GM13977 (cell line): Measurements from ENCODE around the gene NABP2.
A peak's percentile ranks its signal among the peaks of the same experiment; 100 is the strongest.

Source experiments
- DNase-seq: peaks from one replicate; pipeline ENCODE4 v3.0.0; 2012; ENCODE audit warnings: low spot score
- in situ Hi-C: fragments of 300-500 bp; cut with MboI; formaldehyde crosslinking; loops from one replicate; pipeline ENCODE4 v1.12.0; 2022; ENCODE audit warnings: low sequenced_read_pairs, low pct_unique_long_range_greater_than_20kb, mixed read lengths, inconsistent platforms; ENCODE audit not compliant: unreplicated experiment
- TF ChIP-seq, protein P1 (sequence below): IDR thresholded peaks from 2 replicates; pipeline ENCODE4 v1.5.1; 2012; ENCODE audit warnings: mild to moderate bottlenecking, control low read depth; ENCODE audit not compliant: insufficient read depth; ENCODE audit errors: extremely low read depth, missing control alignments

Gene NABP2

DNA sequence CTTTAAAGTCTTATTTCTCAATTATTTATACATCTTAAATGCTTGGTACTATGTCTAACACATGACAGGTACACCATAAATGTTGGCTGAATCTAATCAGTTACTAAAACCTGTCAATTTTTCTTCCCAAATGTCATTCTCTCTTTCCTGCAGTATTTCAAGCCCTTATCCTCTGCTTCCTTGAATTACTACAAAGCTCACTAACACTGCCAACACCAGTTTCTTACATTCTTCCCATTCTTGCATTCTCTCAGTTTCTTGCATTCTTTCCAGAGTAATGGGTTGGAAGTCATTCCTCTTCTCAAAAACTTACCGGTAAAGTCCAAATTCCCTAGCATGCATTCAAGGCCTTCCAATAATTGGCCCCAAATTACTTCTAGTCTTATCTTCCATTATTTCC is 25.3 kb upstream of the NABP2 start:
- in situ Hi-C loops: no loop called here
- TF ChIP-seq, protein P1, sequence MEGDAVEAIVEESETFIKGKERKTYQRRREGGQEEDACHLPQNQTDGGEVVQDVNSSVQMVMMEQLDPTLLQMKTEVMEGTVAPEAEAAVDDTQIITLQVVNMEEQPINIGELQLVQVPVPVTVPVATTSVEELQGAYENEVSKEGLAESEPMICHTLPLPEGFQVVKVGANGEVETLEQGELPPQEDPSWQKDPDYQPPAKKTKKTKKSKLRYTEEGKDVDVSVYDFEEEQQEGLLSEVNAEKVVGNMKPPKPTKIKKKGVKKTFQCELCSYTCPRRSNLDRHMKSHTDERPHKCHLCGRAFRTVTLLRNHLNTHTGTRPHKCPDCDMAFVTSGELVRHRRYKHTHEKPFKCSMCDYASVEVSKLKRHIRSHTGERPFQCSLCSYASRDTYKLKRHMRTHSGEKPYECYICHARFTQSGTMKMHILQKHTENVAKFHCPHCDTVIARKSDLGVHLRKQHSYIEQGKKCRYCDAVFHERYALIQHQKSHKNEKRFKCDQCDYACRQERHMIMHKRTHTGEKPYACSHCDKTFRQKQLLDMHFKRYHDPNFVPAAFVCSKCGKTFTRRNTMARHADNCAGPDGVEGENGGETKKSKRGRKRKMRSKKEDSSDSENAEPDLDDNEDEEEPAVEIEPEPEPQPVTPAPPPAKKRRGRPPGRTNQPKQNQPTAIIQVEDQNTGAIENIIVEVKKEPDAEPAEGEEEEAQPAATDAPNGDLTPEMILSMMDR: no peak
- DNase-seq: no peak

DNA sequence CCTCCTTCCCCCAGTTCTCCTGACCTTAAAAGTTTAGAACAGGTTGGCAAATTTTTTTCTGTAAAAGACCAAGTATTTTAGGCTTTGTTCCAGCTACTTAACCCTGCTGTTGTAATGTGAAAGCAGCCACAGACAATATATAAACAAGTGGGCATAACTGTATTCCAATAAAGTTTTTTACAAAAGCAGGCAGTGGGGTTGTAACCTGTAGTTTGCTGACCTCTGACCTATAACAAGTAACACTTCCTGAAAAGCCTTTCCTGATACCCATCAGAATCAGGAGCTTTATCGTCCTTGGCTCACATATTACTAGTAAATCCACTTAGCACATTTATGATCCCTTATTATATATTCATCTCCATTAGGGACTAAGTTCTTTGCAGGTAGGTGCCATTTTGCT is 21.8 kb upstream of the NABP2 start:
- TF ChIP-seq, protein P1: no peak
- in situ Hi-C loops: no loop called here

DNA sequence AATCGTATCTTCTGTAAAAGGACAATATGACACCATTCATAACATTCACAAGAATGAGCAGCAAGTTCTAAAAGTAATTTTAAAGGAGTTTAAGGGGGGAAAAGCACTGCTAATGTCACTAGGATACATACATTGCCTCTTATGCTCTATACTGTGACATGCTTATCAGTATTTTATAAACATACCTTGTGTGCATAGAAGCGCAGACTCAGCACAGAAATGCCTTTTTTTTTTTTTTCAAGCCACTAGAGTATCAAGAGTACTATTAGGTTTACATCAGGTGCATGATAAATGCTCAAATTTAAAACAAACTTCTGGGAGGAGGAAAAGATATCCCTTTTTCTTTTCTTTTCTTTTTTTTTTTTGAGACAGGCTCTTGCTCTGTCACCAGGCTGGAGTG is 21.3 kb upstream of the NABP2 start:
- no peak for DNase-seq
- in situ Hi-C loops: no loop called here
- TF ChIP-seq, protein P1: no peak

More for the DNA sequence above, 21.8 kb upstream of the NABP2 start:
- DNase-seq: no peak

DNA sequence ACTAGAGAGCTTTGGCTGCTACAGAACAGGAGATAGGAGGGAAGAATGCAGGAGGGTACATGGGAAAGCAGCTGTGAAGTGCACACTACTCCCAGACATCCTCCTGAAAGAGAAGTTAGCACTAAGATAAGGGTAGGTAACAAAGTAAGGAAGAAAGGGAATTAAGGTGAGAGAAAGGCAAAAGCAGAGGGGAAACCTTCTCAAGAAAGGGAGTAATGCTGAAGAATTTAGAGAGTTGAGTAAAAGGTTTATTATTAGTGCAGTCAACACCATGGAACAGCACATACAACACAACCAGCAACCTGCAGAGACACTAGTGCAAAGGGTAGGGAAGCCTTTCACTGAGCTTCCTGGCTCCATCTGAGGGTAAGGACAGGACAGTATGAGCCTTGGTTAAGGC is 19.9 kb upstream of the NABP2 start:
- DNase-seq: no peak
- in situ Hi-C loops: no loop called here
- TF ChIP-seq, protein P1: no peak

DNA sequence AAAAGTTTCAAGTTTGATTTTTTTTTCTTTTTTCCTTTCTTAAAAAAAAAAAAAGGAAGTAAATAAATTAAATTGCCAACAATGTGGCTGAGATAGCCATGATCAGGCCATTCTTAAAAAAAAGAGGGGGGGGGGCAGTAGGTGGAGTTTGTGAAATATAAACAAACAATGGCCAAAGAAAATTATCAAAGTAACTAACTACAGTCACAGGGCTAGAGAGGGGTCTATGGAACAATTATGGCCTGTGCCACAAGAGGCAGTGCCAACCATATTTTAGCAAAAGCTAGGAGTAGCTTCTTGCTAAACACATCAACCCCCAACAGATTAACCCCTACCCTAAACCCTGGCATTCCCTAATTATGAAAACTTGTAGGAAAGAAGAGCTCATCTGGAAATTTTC is 18.7 kb upstream of the NABP2 start:
- TF ChIP-seq, protein P1: no peak
- in situ Hi-C loops: no loop called here
- DNase-seq: no peak

DNA sequence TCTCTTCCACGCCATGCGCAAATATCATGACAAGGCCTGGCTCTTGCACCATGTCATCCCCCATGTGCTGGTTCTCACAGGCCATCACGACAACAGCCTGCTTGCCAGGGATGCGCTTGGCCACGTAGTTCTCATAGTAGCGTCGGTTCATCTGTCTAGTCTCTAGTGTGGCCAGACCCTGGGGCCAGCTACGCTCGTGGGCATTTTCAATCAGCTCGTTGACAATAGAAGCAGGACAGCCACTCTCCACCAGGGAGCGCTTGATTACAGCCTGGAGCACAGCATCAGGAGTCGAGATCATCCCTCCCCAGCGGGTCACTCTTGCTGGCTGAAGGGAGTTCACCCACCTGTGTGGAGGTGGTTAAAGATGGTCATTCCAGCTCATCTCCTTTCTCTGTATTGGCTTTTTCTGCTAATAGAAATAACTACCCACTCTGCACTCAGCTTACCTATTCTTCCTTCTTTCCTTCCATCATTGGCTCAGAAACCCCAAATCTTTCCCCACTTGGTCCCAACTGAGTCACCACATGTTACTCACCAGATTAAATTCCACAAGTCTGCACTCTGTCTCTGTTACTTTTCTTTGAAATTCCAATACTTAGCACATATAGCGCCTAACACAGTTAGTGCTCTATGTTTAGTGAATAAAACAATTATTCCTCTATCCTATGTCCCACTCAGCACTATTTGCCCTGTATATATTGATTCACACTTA is 17.5 kb upstream of the NABP2 start:
- in situ Hi-C loops: no loop called here
- TF ChIP-seq, protein P1: peak; percentile 53
- DNase-seq: no peak

DNA sequence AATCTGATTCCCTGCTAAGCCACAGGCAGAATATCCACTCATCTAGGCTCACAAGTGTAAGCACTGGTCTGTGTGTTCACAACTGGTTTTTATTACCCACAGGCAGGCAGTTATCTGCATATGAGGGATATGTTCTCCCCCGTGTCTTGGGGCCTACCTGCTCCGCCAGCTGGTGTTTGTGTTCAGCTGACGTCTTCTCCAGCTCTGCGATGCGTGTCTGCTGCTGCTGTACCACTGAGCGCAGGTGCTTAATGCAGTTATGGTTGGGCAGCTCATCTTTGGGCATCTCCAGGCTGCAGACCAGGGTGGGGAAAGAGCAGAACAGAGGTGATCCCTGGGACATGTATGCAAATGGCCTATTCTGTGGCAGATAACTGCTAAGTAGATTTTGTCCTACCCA is 16.1 kb upstream of the NABP2 start:
- no peak for DNase-seq
- in situ Hi-C loops: no loop called here
- TF ChIP-seq, protein P1: no peak
